DND-41 (cell line): ENCODE measurements around the gene RABGGTA.

Source experiments
- ATAC-seq: fragments of 200-7000 bp; cut with Tn5 transposase; 3 replicates; pipeline ENCODE4 v1.9.1; 2021; ENCODE audit warnings: low read depth; ENCODE audit not compliant: insufficient read depth
- DNase-seq: peaks from one replicate; pipeline ENCODE4 v3.0.0-alpha.2; 2020
- H2AFZ ChIP-seq: 2 replicates; pipeline ENCODE4 v1.6.0; 2012; ENCODE audit warnings: low read depth, low read length
- H3K27ac ChIP-seq: 2 replicates; pipeline ENCODE4 v1.5.1; 2012; ENCODE audit warnings: low read length, inconsistent platforms
- H3K27me3 ChIP-seq: fragments of 200-600 bp; sonication (generic); 2 replicates; pipeline ENCODE4 v1.6.0; 2012; ENCODE audit warnings: low read length, mild to moderate bottlenecking, inconsistent platforms; ENCODE audit not compliant: insufficient read depth, poor library complexity
- H3K36me3 ChIP-seq: 2 replicates; pipeline ENCODE4 v1.5.1; 2012; ENCODE audit warnings: low read length, inconsistent platforms; ENCODE audit not compliant: insufficient read depth
- H3K4me1 ChIP-seq: 2 replicates; pipeline ENCODE4 v1.5.1; 2012; ENCODE audit warnings: mild to moderate bottlenecking, low read length; ENCODE audit not compliant: insufficient read depth
- H3K4me2 ChIP-seq: 2 replicates; pipeline ENCODE4 v1.6.0; 2012; ENCODE audit warnings: mild to moderate bottlenecking, moderate library complexity, low read length, inconsistent platforms; ENCODE audit not compliant: insufficient read depth
- H3K4me3 ChIP-seq, 2 experiments: fragments of 200-600 bp in 1 of 2; shearing (Covaris generic) in 1 of 2; 2 replicates each; pipeline ENCODE4 v1.5.1; 2012 to 2016; ENCODE audit warnings: inconsistent platforms in 2 of 2, low read length in 2 of 2, mild to moderate bottlenecking in 2 of 2, low read depth in 1 of 2, moderate library complexity in 1 of 2
- H3K79me2 ChIP-seq: 2 replicates; pipeline ENCODE4 v1.6.0; 2012; ENCODE audit warnings: low read length, inconsistent platforms; ENCODE audit not compliant: insufficient read depth
- H3K9ac ChIP-seq: 2 replicates; pipeline ENCODE4 v1.6.0; 2012; ENCODE audit warnings: low read depth, mild to moderate bottlenecking, inconsistent platforms, low read length, moderate library complexity
- H3K9me3 ChIP-seq: 2 replicates; pipeline ENCODE4 v1.5.1; 2012; ENCODE audit warnings: low read length, moderate library complexity, mild to moderate bottlenecking, inconsistent platforms; ENCODE audit not compliant: insufficient read depth, severe bottlenecking
- H4K20me1 ChIP-seq: 2 replicates; pipeline ENCODE4 v1.6.0; 2012; ENCODE audit warnings: low read length; ENCODE audit not compliant: insufficient read depth
- CTCF ChIP-seq: IDR thresholded peaks from 2 replicates; pipeline ENCODE4 v1.5.1; 2012; ENCODE audit warnings: borderline replicate concordance, low read length, moderate library complexity, mild to moderate bottlenecking; ENCODE audit not compliant: poor library complexity, severe bottlenecking; ENCODE audit errors: extremely low read depth
- EZH2 ChIP-seq: IDR thresholded peaks from 3 replicates; pipeline ENCODE4 v1.6.1; 2012; ENCODE audit warnings: borderline replicate concordance, low read depth, mild to moderate bottlenecking, moderate library complexity, low read length, inconsistent platforms; ENCODE audit not compliant: severe bottlenecking

RABGGTA gene

GRCh38 chr14:24282736-24283135 is 11.3 kb upstream of the RABGGTA start:
- no peaks in the 10 kb centered on the region for H3K4me1 ChIP-seq
- no peaks in the 10 kb centered on the region for H3K27me3 ChIP-seq
- no peak overlapping the region for H3K4me3 ChIP-seq
- H4K20me1 ChIP-seq: no peaks in the 10 kb centered on the region
- no peak overlapping the region for H3K27ac ChIP-seq
- H3K4me2 ChIP-seq: no peak overlapping the region
- no peaks in the 10 kb centered on the region for H3K79me2 ChIP-seq
- H3K9me3 ChIP-seq: no peaks in the 10 kb centered on the region
- no peak overlapping the region for H3K9ac ChIP-seq
- ATAC-seq (no peak), DNase-seq (no peak)
- no peak overlapping the region for H2AFZ ChIP-seq
- no peaks in the 10 kb centered on the region for H3K36me3 ChIP-seq
- no peak for TF ChIP-seq EZH2

DNA sequence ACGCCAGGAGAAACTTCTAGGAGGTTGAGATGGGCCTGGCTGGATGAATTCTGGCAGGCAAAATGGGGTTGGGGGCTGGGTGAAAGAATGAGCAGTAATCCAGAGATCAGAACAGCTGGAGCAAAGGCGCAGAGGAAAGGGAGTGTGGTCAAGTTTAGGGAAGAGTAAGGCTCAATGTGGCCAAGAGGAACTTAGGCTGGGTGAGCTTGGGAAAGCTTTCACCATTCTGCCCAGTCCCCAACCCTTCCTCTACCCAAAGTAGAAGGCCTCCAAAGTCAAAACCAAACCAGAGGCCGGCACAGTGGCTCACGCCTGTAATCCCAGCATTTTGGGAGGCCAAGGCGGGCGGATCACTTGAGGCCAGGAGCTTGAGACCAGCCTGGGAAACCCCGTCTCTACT is 10.2 kb upstream of the RABGGTA start:
- H3K4me3 ChIP-seq: no peak overlapping the region
- no peak overlapping the region for H3K27ac ChIP-seq
- H3K9ac ChIP-seq: no peak overlapping the region
- H4K20me1 ChIP-seq: no peaks in the 10 kb centered on the region
- DNase-seq (no peak), ATAC-seq (no peak)
- H3K79me2 ChIP-seq: no peaks in the 10 kb centered on the region
- H3K9me3 ChIP-seq: no peaks in the 10 kb centered on the region
- no peaks in the 10 kb centered on the region for H3K27me3 ChIP-seq
- H3K4me1 ChIP-seq: no peaks in the 10 kb centered on the region
- no peaks in the 10 kb centered on the region for H3K36me3 ChIP-seq
- H3K4me2 ChIP-seq: no peak overlapping the region
- no peak overlapping the region for H2AFZ ChIP-seq
- TF ChIP-seq CTCF: no peak
- TF ChIP-seq EZH2: no peak

DNA sequence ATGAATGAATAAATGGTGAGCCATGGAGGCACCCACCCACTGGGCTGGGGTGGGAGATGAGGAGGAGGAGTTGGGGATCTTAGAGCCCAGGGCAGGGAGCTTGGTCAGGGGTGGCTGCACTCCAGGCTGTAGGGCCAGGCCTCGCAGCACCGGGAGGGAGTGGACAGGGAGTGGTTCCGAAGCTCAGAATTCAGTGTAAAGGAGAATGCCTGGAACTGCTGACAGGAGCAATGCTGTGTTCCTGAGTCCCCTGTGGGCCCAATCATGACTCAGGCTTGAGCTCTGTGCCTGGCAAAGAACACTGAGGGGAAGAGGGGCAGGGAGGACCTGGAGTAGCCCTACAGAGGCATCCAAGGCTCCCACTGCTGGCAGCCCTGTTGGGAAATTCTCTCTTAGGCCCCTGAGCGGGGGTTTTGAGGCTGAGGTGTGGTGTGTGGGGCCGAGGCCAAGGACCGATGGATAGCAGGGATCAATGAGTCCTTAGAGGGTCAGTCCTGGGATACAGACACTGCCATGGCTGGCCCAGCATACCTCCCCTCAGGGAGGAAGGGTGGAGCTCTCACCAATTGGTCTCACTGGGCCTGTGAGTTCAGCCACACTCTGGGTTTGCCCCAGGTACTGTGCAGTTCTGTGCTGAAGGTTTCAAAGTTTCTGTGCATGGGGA is 9.5 kb upstream of the RABGGTA start:
- no peaks in the 10 kb centered on the region for H3K79me2 ChIP-seq
- no peak overlapping the region for H3K4me2 ChIP-seq
- H3K4me1 ChIP-seq: no peaks in the 10 kb centered on the region
- H3K9ac ChIP-seq: no peak overlapping the region
- no peaks in the 10 kb centered on the region for H3K9me3 ChIP-seq
- no peak for ATAC-seq
- no peaks in the 10 kb centered on the region for H3K36me3 ChIP-seq
- no peak for DNase-seq
- TF ChIP-seq EZH2 (no peak), CTCF (no peak)
- no peak overlapping the region for H3K27ac ChIP-seq
- no peaks in the 10 kb centered on the region for H4K20me1 ChIP-seq
- no peak overlapping the region for H3K4me3 ChIP-seq
- H2AFZ ChIP-seq: no peak overlapping the region
- no peaks in the 10 kb centered on the region for H3K27me3 ChIP-seq

DNA sequence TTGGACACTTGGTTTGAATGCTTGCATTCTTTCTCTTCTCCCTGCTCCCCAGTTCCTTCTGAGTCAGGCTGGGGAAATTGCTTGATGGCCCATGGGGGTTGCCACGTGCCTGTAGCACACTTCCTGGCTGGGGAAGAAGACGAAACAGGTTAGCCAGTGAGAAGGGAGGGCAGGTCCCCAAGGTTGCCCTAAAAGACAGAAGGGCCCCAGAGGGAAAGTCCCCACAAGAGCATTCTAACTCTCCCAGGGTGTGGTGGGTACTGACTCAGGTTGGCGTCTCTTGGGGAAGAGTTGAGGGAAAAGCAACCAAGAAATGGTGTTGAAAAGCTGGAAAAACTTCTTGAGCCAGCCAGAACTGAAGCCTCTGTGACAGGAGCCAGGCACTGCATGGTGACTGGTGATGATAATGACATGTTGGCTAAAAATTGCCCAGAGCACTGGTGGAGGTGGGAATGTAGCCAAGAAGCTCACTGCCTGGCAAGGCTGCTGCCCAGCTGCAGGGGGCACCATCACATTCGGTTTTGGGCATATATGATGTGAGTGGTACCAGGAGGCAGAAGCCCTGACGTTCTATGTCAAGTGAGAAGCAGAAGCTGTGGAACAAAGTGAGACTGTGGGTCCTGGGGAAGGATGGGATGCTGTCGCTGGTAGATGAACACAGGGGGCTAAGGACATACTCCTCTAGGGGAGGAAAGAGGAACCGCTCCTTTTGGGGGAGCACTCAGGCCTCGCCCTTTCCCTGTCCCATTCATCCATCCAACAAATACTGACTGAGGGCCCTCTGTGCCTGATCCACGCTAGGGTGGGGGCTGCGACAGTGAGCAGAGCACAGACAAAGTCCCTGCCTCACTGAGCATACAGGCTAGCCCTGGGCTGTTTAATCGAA is 8.1 kb upstream of the RABGGTA start:
- TF ChIP-seq EZH2 (no peak), CTCF (peak; percentile 55)
- Histone ChIP-seq H3K4me1 (no peaks in the 10 kb centered on the region), H3K4me3 (no peak overlapping the region), H3K4me2 (no peak overlapping the region), H4K20me1 (no peaks in the 10 kb centered on the region), H3K27ac (no peak overlapping the region), H3K79me2 (no peaks in the 10 kb centered on the region), H2AFZ (no peak overlapping the region), H3K9me3 (no peaks in the 10 kb centered on the region), H3K36me3 (no peaks in the 10 kb centered on the region), H3K27me3 (no peaks in the 10 kb centered on the region), H3K9ac (no peak overlapping the region)
- ATAC-seq (peak; percentile 64), DNase-seq (peak; percentile 17)
